H1 (cell line): Measurements from ENCODE around the gene NR1H2. TPM values are rescaled to one million over a fixed set of nuclear protein-coding genes. Genes with fewer than 3 reads are reported as not detected.

ENCODE experiments used
- CTCF ChIA-PET: fragments of 300-600 bp; sonication (Branson Sonifier 250); formaldehyde crosslinking; loops from one replicate; lab custom pipeline; 2021; ENCODE audit not compliant: partially characterized antibody; lab: Charles Lee
- POLR2A ChIA-PET: fragments of 300-600 bp; sonication (Branson Sonifier 250); formaldehyde crosslinking; loops from one replicate; lab custom pipeline; 2021; ENCODE audit warnings: inconsistent platforms; ENCODE audit not compliant: partially characterized antibody; lab: Charles Lee
- DNase-seq, 2 experiments: peaks; one replicate each; pipeline versions ENCODE4 v3.0.0 to v3.0.0-alpha.2; 2010 to 2022; ENCODE audit warnings: low spot score in 2 of 2, low read depth in 1 of 2, mixed read lengths in 1 of 2
- FAIRE-seq: peaks from 2 replicates; lab custom pipeline; 2011; peaks lifted over from hg19 to GRCh38; lab: Jason Lieb, UNC
- H2AFZ ChIP-seq: 2 replicates; pipeline ENCODE4 v1.8.1; 2012; ENCODE audit warnings: low read length, inconsistent platforms
- H2AK5ac ChIP-seq: 2 replicates; pipeline ENCODE4 v1.6.1; 2013; ENCODE audit warnings: low read depth, low read length
- H2BK120ac ChIP-seq: replicated peaks from 2 replicates; pipeline ENCODE3; 2013; ENCODE audit warnings: low read depth, low read length, inconsistent platforms
- H2BK12ac ChIP-seq: 2 replicates; pipeline ENCODE4 v1.6.1; 2013; ENCODE audit warnings: low read depth, low read length
- H2BK15ac ChIP-seq: 2 replicates; pipeline ENCODE4 v1.6.1; 2013; ENCODE audit warnings: low read length
- H2BK20ac ChIP-seq: 2 replicates; pipeline ENCODE4 v1.6.1; 2013; ENCODE audit warnings: low read length
- H2BK5ac ChIP-seq: 2 replicates; pipeline ENCODE4 v1.6.1; 2013; ENCODE audit warnings: low read depth, low read length
- H3K14ac ChIP-seq: 2 replicates; pipeline ENCODE4 v1.6.1; 2013; ENCODE audit warnings: inconsistent platforms; ENCODE audit not compliant: insufficient read length
- H3K18ac ChIP-seq: 2 replicates; pipeline ENCODE4 v1.6.1; 2013; ENCODE audit warnings: low read length; ENCODE audit errors: extremely low read depth
- H3K23ac ChIP-seq: 2 replicates; pipeline ENCODE4 v1.6.1; 2013; ENCODE audit warnings: inconsistent platforms; ENCODE audit not compliant: insufficient read length
- H3K23me2 ChIP-seq: 2 replicates; pipeline ENCODE4 v1.6.1; 2013; ENCODE audit warnings: low read depth, low read length
- H3K27ac ChIP-seq: 2 replicates; pipeline ENCODE4 v1.6.1; 2011; ENCODE audit warnings: low read depth, low read length, inconsistent platforms
- H3K27me3 ChIP-seq, 4 experiments: replicated peaks in 1 of 4; 1 replicate in 1 of 4; 2 replicates in 3 of 4; pipeline versions ENCODE4 v1.6.1 to v1.8.1; 2011 to 2013; ENCODE audit warnings: low read length in 3 of 4, mild to moderate bottlenecking in 3 of 4, inconsistent platforms in 2 of 4, mixed read lengths in 2 of 4, moderate library complexity in 1 of 4; ENCODE audit not compliant: control insufficient read depth in 3 of 4, insufficient read depth in 3 of 4; ENCODE audit errors: extremely low read depth in 1 of 4
- H3K36me3 ChIP-seq, 4 experiments: 2 replicates each; pipeline versions ENCODE4 v1.6.1 to v1.8.1; 2011 to 2013; ENCODE audit warnings: mild to moderate bottlenecking in 4 of 4, low read length in 3 of 4, moderate library complexity in 2 of 4, control low read depth in 1 of 4, inconsistent platforms in 1 of 4; ENCODE audit not compliant: insufficient read depth in 4 of 4, control insufficient read depth in 2 of 4
- H3K4ac ChIP-seq: replicated peaks from 2 replicates; pipeline ENCODE3; 2013; ENCODE audit warnings: low read length, low read depth, mixed read lengths, inconsistent platforms; ENCODE audit not compliant: insufficient read length
- H3K4me1 ChIP-seq, 4 experiments: replicated peaks in 1 of 4; 1 replicate in 1 of 4; 2 replicates in 3 of 4; pipeline versions ENCODE4 v1.6.1 to v1.8.1; 2011 to 2013; ENCODE audit warnings: low read length in 3 of 4, inconsistent platforms in 2 of 4, mixed read lengths in 1 of 4; ENCODE audit not compliant: insufficient read depth in 4 of 4, control insufficient read depth in 3 of 4
- H3K4me2 ChIP-seq, 2 experiments: 2 replicates each; pipeline versions ENCODE4 v1.6.1 to v1.8.1; 2011 to 2013; ENCODE audit warnings: low read depth in 2 of 2, low read length in 2 of 2, control low read depth in 1 of 2, inconsistent platforms in 1 of 2, mild to moderate bottlenecking in 1 of 2; ENCODE audit not compliant: insufficient read depth in 1 of 2
- H3K4me3 ChIP-seq, 4 experiments: fragments of 200-600, 300-600 bp in 1 of 4; sonication (generic), shearing (Covaris generic), sonication (Bioruptor Twin) in 1 of 4; 2 replicates each; pipeline versions ENCODE4 v1.5.1 to v1.8.1; 2011 to 2016; ENCODE audit warnings: low read length in 4 of 4, low read depth in 3 of 4, control low read depth in 2 of 4, inconsistent platforms in 2 of 4, mild to moderate bottlenecking in 2 of 4, mixed read lengths in 1 of 4, moderate library complexity in 1 of 4; ENCODE audit not compliant: insufficient read depth in 2 of 4; ENCODE audit errors: extremely low read depth in 1 of 4
- H3K56ac ChIP-seq: replicated peaks from 2 replicates; pipeline ENCODE3; 2013; ENCODE audit warnings: low read depth, mild to moderate bottlenecking, mixed read lengths, low read length, inconsistent platforms; ENCODE audit not compliant: insufficient read length
- H3K79me1 ChIP-seq: 2 replicates; pipeline ENCODE4 v1.6.1; 2013; ENCODE audit warnings: low read depth, low read length, control low read depth
- H3K79me2 ChIP-seq, 2 experiments: 2 replicates each; pipeline versions ENCODE4 v1.6.1 to v1.8.1; 2012 to 2013; ENCODE audit warnings: low read length in 2 of 2, mild to moderate bottlenecking in 2 of 2, inconsistent platforms in 1 of 2; ENCODE audit not compliant: insufficient read depth in 2 of 2, control insufficient read depth in 1 of 2
- H3K9ac ChIP-seq, 4 experiments: replicated peaks in 1 of 4; 1 replicate in 1 of 4; 2 replicates in 3 of 4; pipeline versions ENCODE4 v1.6.1 to v1.8.1; 2011 to 2013; ENCODE audit warnings: low read depth in 3 of 4, low read length in 3 of 4, control low read depth in 2 of 4, mild to moderate bottlenecking in 2 of 4, moderate library complexity in 2 of 4, inconsistent platforms in 1 of 4; ENCODE audit errors: extremely low read depth in 1 of 4
- H3K9me3 ChIP-seq, 2 experiments: 2 replicates each; pipeline versions ENCODE4 v1.6.1 to v1.8.1; 2012 to 2013; ENCODE audit warnings: mild to moderate bottlenecking in 2 of 2, moderate library complexity in 2 of 2, control low read depth in 1 of 2, inconsistent platforms in 1 of 2, low read depth in 1 of 2, low read length in 1 of 2, mixed read lengths in 1 of 2; ENCODE audit not compliant: insufficient read depth in 2 of 2
- H4K20me1 ChIP-seq, 2 experiments: replicated peaks in 1 of 2; 2 replicates each; pipeline versions ENCODE3 to v1.8.1; 2011 to 2013; ENCODE audit warnings: inconsistent platforms in 2 of 2, low read length in 2 of 2, mild to moderate bottlenecking in 1 of 2; ENCODE audit not compliant: insufficient read depth in 2 of 2, control insufficient read depth in 1 of 2
- H4K5ac ChIP-seq: 2 replicates; pipeline ENCODE4 v1.6.1; 2013; ENCODE audit warnings: low read length, low read depth, mixed read lengths, inconsistent platforms; ENCODE audit not compliant: insufficient read length
- H4K8ac ChIP-seq: 2 replicates; pipeline ENCODE4 v1.8.0; 2013; ENCODE audit warnings: mild to moderate bottlenecking, moderate library complexity, low read length, inconsistent platforms; ENCODE audit not compliant: insufficient read depth; ENCODE audit errors: extremely low read depth
- H4K91ac ChIP-seq: replicated peaks from 2 replicates; pipeline ENCODE3; 2013; ENCODE audit warnings: low read length, mixed read lengths, inconsistent platforms; ENCODE audit not compliant: insufficient read length
- BACH1 ChIP-seq: IDR thresholded peaks from 2 replicates; pipeline ENCODE4 v1.6.1; 2012; ENCODE audit warnings: low read length, improper control_type of control experiment
- NRF1 ChIP-seq: IDR thresholded peaks from 2 replicates; pipeline ENCODE4 v1.6.1; 2011; ENCODE audit warnings: mild to moderate bottlenecking, low read depth, low read length, improper control_type of control experiment
- PHF8 ChIP-seq: fragments of 200-600 bp; sonication (generic); conservative IDR thresholded peaks from 2 replicates; pipeline ENCODE4 v1.7.1; 2012; ENCODE audit warnings: low read depth, mild to moderate bottlenecking, inconsistent platforms, low read length, moderate library complexity
- SIX5 ChIP-seq: IDR thresholded peaks from 2 replicates; pipeline ENCODE4 v1.6.1; 2011; ENCODE audit warnings: mild to moderate bottlenecking, low read depth, low read length
- TCF12 ChIP-seq: IDR thresholded peaks from 2 replicates; pipeline ENCODE4 v1.6.1; 2011; ENCODE audit warnings: low read depth, mild to moderate bottlenecking, low read length
- WGBS, 2 experiments: shearing (Covaris generic) in 1 of 2; methylation state at CpG; one replicate each; pipeline versions ENCODE4 v1.1.6 to v1.1.7; 2013 to 2015; ENCODE audit warnings: low lambda C conversion rate in 2 of 2, mixed read lengths in 2 of 2, inconsistent platforms in 1 of 2, low coverage in 1 of 2, missing lambda C conversion rate in 1 of 2; ENCODE audit not compliant: insufficient replicate concordance in 2 of 2, insufficient coverage in 1 of 2, insufficient read length in 1 of 2; ENCODE audit errors: extremely low coverage in 1 of 2, missing lambda C conversion rate in 1 of 2; 5-methylcytosine and 5-hydroxymethylcytosine counted together
- polyA plus RNA-seq, 7 experiments: library from polyadenylated mRNA; depleted of rRNA in 3 of 7; stranded (reverse) in 5 of 7; unstranded in 2 of 7; fragments of >200 nt in 5 of 7; fragments of 200-250 nt in 2 of 7; gene quantifications; 1 replicate in 5 of 7; 2 replicates in 1 of 7; 4 replicates in 1 of 7; pipeline versions ENCODE4 v1.2.1 to v1.2.3, GENCODE V29; 2011 to 2013; ENCODE audit warnings: missing spikeins in 2 of 7, mixed read lengths in 2 of 7
- total RNA-seq: library from RNA; stranded (reverse); fragmentation: NEBNext Ultra II Directional; extraction: Animal tissue kit (Norgen Biotek cat#: 25700); gene quantifications from 2 replicates; pipeline ENCODE4 v1.2.1, GENCODE V29; 2021

The NR1H2 gene
- total and polyA plus RNA-seq, 2 of the 8 experiments (the other 6 are each of a cell fraction or from before 2014, with no cell fraction given), result 40.3 to 47.5 TPM

- H2AK5ac ChIP-seq, result no peak overlapping the region
- H3K27me3 ChIP-seq, result no peaks in the 10 kb centered on the region
- H3K14ac ChIP-seq, result no peak overlapping the region
- H2BK5ac ChIP-seq, result no peak overlapping the region
- H3K36me3 ChIP-seq, result 0 out of 8 replicates have a peak, but pooled peaks cover 0 to 3% (median 0%) of the 10 kb centered on the region in 4 experiments
- no peak overlapping the region for H3K23ac ChIP-seq
- H3K27ac ChIP-seq, result no peak overlapping the region
- H3K9ac ChIP-seq, result no peak overlapping the region
- no peak overlapping the region for H2BK12ac ChIP-seq
- H3K4me2 ChIP-seq, result no peak overlapping the region
- no peak overlapping the region for H2AFZ ChIP-seq
- no peak overlapping the region for H3K56ac ChIP-seq
- no peaks in the 10 kb centered on the region for H3K23me2 ChIP-seq
- no peak overlapping the region for H2BK120ac ChIP-seq
- no peak overlapping the region for H4K91ac ChIP-seq
- H4K20me1 ChIP-seq, result no peaks in the 10 kb centered on the region
- H3K4ac ChIP-seq, result no peak overlapping the region
- H3K9me3 ChIP-seq, result no peaks in the 10 kb centered on the region
- CTCF ChIA-PET, result interaction anchor here (1.3 kb wide), 1 partner anchor 13 kb away, joined by 3 read pairs; no protein-coding TSS in a partner anchor
- TF ChIP-seq BACH1 (no peak), NRF1 (no peak), PHF8 (no peak), TCF12 (no peak), SIX5 (no peak)
- no peak overlapping the region for H4K5ac ChIP-seq
- H3K79me2 ChIP-seq, result no peaks in the 10 kb centered on the region
- no peaks in the 10 kb centered on the region for H3K79me1 ChIP-seq
- 89% methylated on average over 8 of the region's 8 CpGs; no CpG with 5 or more reads in 1 of the 2 experiments for WGBS, 2 experiments
- POLR2A ChIA-PET, result interaction anchor here (1.2 kb wide), 1 partner anchor 9 kb away, joined by 3 read pairs; no protein-coding TSS in a partner anchor
- DNase-seq (no peak), FAIRE-seq (no peak)
- H3K4me1 ChIP-seq, result no peaks in the 10 kb centered on the region; a peak in 1 of 7 replicates
- H3K18ac ChIP-seq, result no peak overlapping the region
- H2BK15ac ChIP-seq, result no peak overlapping the region
- no peak overlapping the region for H3K4me3 ChIP-seq
- H4K8ac ChIP-seq, result no peak overlapping the region
- no peak overlapping the region for H2BK20ac ChIP-seq
These were observed 31.5 kb upstream of the NR1H2 start for GRCh38 chr19:50344661-50345318.
